Cardiac muscle cell (in vitro differentiated cells and primary cell): ENCODE measurements around the gene TRIM45. TPM values are rescaled to one million over a fixed set of nuclear protein-coding genes. Genes with fewer than 3 reads are reported as not detected.

Experiments used
- DNase-seq, 2 donors: peaks; one replicate each; pipeline versions ENCODE4 v3.0.0 to v3.0.0-alpha.2; 2010 to 2017; ENCODE audit warnings: low read depth in 1 of 2, low spot score in 1 of 2
- H3K27ac ChIP-seq: fragments of 200-600 bp; sonication (generic); 2 replicates; pipeline ENCODE4 v1.5.1; 2016
- H3K27me3 ChIP-seq: fragments of 200-600 bp; sonication (generic); 2 replicates; pipeline ENCODE4 v1.6.0; 2016; ENCODE audit warnings: control low read depth
- H3K36me3 ChIP-seq: fragments of 200-600 bp; sonication (generic); 2 replicates; pipeline ENCODE4 v1.5.1; 2016; ENCODE audit warnings: control low read depth
- H3K4me1 ChIP-seq: fragments of 200-600 bp; sonication (generic); 2 replicates; pipeline ENCODE4 v1.8.1; 2017; ENCODE audit warnings: low read depth, mild to moderate bottlenecking, mixed run types
- H3K4me3 ChIP-seq: fragments of 200-600 bp; sonication (generic); 2 replicates; pipeline ENCODE4 v1.5.1; 2016; ENCODE audit warnings: mild to moderate bottlenecking
- H3K9me3 ChIP-seq: fragments of 200-600 bp; sonication (generic); 2 replicates; pipeline ENCODE4 v1.5.1; 2017; ENCODE audit warnings: low read depth, mild to moderate bottlenecking, control low read depth
- polyA plus RNA-seq: library from polyadenylated mRNA; unstranded; fragments of >200 nt; fragmentation: Nextera tagmentation; extraction: Ambion mirVana; gene quantifications from 2 replicates; pipeline ENCODE4 v1.2.1, GENCODE V29; 2016
- total RNA-seq: library from RNA; depleted of rRNA; stranded (reverse); fragments of >200 nt; gene quantifications from 2 replicates; pipeline ENCODE4 v1.2.3, GENCODE V29; 2016
- TF ChIP-seq, protein P1 (sequence below): IDR thresholded peaks from 2 replicates; pipeline ENCODE4 v1.5.1; 2012; ENCODE audit warnings: low read depth, mild to moderate bottlenecking, low read length

TRIM45 gene
- total and polyA plus RNA-seq, 2 experiments from 2014 or later = 17.2 to 21.5 TPM

DNA sequence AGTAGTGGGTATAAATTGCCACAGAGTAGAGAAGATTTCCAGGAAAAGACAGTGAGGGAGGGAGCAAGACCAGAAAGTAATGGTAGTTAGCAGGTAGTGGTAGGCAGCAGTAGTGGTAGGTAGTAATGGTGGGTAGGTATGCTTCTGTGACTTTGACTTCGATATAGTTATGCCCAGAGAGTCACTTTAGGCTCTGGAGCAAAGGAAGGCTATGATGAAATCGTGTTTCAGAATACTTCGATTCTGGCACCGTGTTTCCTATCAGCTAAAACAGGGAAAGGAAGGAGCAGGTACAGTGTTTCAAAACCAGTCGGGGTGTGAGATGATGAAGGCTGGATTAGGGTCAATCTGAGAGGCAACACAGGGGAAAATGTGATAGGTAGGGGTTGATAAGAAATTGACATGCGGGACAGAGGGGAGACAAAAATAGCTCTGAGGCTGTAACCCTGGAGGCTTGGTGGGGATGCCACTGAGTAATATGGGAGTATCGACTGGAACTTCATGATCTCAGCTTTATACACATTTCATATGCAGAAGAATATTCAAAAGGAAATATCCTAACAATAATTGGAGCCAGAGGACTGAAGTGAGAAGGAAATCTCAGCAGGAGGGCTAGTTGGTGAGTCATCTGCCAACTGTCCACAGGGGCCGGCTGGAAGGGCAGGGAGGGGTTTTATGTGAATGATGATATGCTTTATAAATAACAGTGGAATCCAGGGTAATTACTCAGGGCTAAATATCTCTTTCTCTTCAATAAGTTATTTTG is 25.2 kb upstream of the TRIM45 start:
- Histone ChIP-seq H3K4me1 (peaks cover 26% of the 10 kb centered on the region), H3K9me3 (no peaks in the 10 kb centered on the region), H3K4me3 (no peak overlapping the region), H3K27ac (no peak overlapping the region), H3K36me3 (no peaks in the 10 kb centered on the region), H3K27me3 (no peaks in the 10 kb centered on the region)
- peak in 1 of 2 donors; percentile 81 for DNase-seq
- TF ChIP-seq, protein P1, sequence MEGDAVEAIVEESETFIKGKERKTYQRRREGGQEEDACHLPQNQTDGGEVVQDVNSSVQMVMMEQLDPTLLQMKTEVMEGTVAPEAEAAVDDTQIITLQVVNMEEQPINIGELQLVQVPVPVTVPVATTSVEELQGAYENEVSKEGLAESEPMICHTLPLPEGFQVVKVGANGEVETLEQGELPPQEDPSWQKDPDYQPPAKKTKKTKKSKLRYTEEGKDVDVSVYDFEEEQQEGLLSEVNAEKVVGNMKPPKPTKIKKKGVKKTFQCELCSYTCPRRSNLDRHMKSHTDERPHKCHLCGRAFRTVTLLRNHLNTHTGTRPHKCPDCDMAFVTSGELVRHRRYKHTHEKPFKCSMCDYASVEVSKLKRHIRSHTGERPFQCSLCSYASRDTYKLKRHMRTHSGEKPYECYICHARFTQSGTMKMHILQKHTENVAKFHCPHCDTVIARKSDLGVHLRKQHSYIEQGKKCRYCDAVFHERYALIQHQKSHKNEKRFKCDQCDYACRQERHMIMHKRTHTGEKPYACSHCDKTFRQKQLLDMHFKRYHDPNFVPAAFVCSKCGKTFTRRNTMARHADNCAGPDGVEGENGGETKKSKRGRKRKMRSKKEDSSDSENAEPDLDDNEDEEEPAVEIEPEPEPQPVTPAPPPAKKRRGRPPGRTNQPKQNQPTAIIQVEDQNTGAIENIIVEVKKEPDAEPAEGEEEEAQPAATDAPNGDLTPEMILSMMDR = no peak

DNA sequence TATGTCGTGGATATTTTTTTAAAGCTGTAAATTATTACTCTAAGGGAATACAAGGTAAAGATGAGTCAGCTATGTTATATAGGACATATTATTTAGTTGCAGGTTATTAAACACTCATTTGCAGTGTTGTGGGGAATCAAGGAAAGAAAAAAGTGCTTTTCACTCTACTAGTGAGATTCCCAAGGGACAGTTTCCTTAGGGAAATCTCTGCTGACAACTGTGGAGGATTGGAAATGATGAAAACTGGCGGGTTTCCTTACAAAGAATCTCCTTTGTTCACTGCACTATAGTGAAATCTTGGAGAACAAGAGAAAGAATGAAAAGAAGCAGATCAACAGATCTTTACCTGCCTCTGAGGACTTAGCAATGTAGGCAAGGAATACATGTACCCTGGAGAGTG is 24.5 kb upstream of the TRIM45 start:
- TF ChIP-seq, protein P1 = no peak
- H3K4me1 ChIP-seq = peaks cover 26% of the 10 kb centered on the region
- no peak overlapping the region for H3K4me3 ChIP-seq
- no peak overlapping the region for H3K27ac ChIP-seq
- H3K9me3 ChIP-seq = no peaks in the 10 kb centered on the region
- H3K36me3 ChIP-seq = no peaks in the 10 kb centered on the region
- DNase-seq = no peak
- no peaks in the 10 kb centered on the region for H3K27me3 ChIP-seq

DNA sequence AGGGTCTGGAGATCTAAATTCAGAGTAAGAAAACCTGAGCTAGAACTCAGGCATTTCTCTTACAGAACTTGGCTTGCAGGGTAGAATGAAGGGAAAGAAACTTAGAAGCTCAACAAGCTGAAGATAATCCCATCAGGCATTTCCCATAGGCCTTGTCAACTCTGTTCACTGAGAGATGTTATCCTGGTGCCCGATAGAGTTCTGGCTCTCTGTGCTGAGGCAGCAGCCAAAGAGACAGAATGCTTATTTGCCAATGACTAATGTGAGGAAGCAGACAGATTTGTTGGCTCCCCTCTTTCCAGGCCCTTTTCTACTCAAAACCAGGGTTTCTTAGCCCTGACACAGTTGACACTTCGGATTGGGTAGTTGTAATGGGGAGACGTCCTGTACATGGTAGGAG is 22.3 kb upstream of the TRIM45 start:
- TF ChIP-seq, protein P1 = no peak
- Histone ChIP-seq H3K27ac (no peak overlapping the region), H3K27me3 (no peaks in the 10 kb centered on the region), H3K9me3 (no peaks in the 10 kb centered on the region), H3K4me3 (no peak overlapping the region), H3K36me3 (no peaks in the 10 kb centered on the region), H3K4me1 (peaks cover 28% of the 10 kb centered on the region)
- DNase-seq = no peak

DNA sequence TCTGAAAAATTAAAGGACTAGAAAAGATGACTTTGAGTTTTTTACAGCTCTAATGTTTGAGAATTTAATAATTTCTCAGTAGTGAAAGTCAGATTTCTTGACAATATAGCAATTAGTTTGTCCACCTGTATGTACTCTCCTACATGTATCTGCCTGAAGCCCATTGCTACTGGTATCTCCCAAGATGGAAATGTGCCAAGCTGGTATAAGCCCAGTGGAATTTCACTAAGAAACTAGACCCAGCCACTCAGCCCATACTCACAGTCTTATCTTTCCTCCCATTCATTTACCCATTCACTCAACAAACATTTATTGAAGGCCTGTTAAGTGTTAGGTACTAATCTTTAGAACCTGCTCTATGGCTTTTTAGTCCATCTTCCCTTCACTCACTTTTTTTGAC is 21.6 kb upstream of the TRIM45 start:
- Histone ChIP-seq H3K36me3 (no peaks in the 10 kb centered on the region), H3K9me3 (no peaks in the 10 kb centered on the region), H3K4me1 (peaks cover 28% of the 10 kb centered on the region), H3K4me3 (no peak overlapping the region), H3K27ac (no peak overlapping the region), H3K27me3 (no peaks in the 10 kb centered on the region)
- TF ChIP-seq, protein P1 = no peak
- DNase-seq = no peak

DNA sequence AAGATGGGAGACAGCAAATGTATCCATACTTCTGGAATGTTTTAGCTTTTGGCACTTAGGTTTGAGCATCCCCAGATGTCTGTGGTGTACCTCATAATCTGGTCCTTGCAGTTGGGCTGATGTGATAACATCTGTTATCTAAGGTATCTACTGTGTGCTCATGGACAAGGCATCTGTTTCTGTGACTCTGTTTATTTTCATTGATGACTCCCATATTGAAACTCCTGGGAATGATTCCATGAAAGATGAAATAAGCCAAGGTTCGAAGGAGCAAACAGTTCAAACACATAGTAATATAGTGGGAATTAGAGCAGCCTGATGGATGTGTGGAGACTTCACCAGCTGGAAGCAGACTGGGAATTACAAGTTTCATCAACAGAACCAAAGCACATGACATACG is 20.7 kb upstream of the TRIM45 start:
- TF ChIP-seq, protein P1 = no peak
- DNase-seq = no peak
- H3K27me3 ChIP-seq = no peaks in the 10 kb centered on the region
- H3K36me3 ChIP-seq = no peaks in the 10 kb centered on the region
- H3K4me1 ChIP-seq = peaks cover 21% of the 10 kb centered on the region
- no peak overlapping the region for H3K4me3 ChIP-seq
- no peak overlapping the region for H3K27ac ChIP-seq
- no peaks in the 10 kb centered on the region for H3K9me3 ChIP-seq
